Activated B cell treated with CpG ODN at 0.5 μM for 24 hours (primary cell): ENCODE measurements around the gene SSBP2. TPM values are rescaled to one million over a fixed set of nuclear protein-coding genes. Genes with fewer than 3 reads are reported as not detected.

Source experiments
- ATAC-seq: fragments of 200-7000 bp; cut with Tn5 transposase; one replicate; pipeline ENCODE4 v1.10.0; 2021; ENCODE audit warnings: low read depth, mild to moderate bottlenecking, moderate library complexity
- CTCF ChIA-PET: fragments of 350-600 bp; sonication (Branson Sonifier 250); formaldehyde crosslinking; loops from one replicate; lab custom pipeline; 2021; ENCODE audit warnings: antibody characterized with exemption; lab: Charles Lee
- POLR2A ChIA-PET: fragments of 350-600 bp; sonication (Branson Sonifier 250); formaldehyde crosslinking; loops from one replicate; lab custom pipeline; 2021; ENCODE audit warnings: antibody characterized with exemption; lab: Charles Lee
- DNase-seq: peaks from one replicate; pipeline ENCODE4 v3.0.0; 2022
- H3K27ac Mint-ChIP-seq: one replicate; pipeline ENCODE4 v1.8.0; 2020; ENCODE audit warnings: mixed read lengths
- H3K27me3 Mint-ChIP-seq: one replicate; pipeline ENCODE4 v1.8.0; 2021; ENCODE audit warnings: mixed read lengths
- H3K36me3 Mint-ChIP-seq: one replicate; pipeline ENCODE4 v1.8.0; 2021; ENCODE audit warnings: low read depth, mixed read lengths
- H3K4me1 Mint-ChIP-seq: one replicate; pipeline ENCODE4 v1.8.0; 2021; ENCODE audit warnings: mixed read lengths
- H3K4me3 Mint-ChIP-seq: one replicate; pipeline ENCODE4 v1.8.0; 2020; ENCODE audit warnings: mild to moderate bottlenecking, mixed read lengths
- H3K9me3 Mint-ChIP-seq: one replicate; pipeline ENCODE4 v1.8.0; 2020; ENCODE audit warnings: mixed read lengths
- CTCF ChIP-seq: fragments of 200-600 bp; IDR thresholded peaks from one replicate; pipeline ENCODE4 v1.8.0; 2022; ENCODE audit warnings: antibody characterized with exemption, mild to moderate bottlenecking
- intact Hi-C: fragments of 100-400 bp; cut with micrococcal nuclease; formaldehyde crosslinking; loops from one replicate; pipeline ENCODE4 v1.15.1; 2024
- total RNA-seq: library from RNA; stranded (reverse); gene quantifications from 2 replicates; pipeline ENCODE4 v1.2.3, GENCODE V29; 2022

SSBP2 gene
- total RNA-seq, 1 donor from 2014 or later, result 26.2 TPM

GRCh38 chr5:81424728-81425127, 326.2 kb downstream of the SSBP2 start:
- no peak for TF ChIP-seq CTCF
- intact Hi-C loops, result loop anchor here (1.0 to 5.0 kb wide), 7 partner anchors 83 to 835 kb away; no protein-coding TSS in a partner anchor
- no peak for ATAC-seq
- Mint-ChIP-seq H3K9me3 (no peaks in the 10 kb centered on the region), H3K4me3 (no peak overlapping the region), H3K27ac (no peak overlapping the region), H3K27me3 (no peaks in the 10 kb centered on the region), H3K36me3 (peaks cover 34% of the 10 kb centered on the region), H3K4me1 (peaks cover 2% of the 10 kb centered on the region)
- CTCF ChIA-PET, result interaction anchor here (0.7 to 3.0 kb wide), 9 partner anchors 17 to 835 kb away, joined by 3 to 41 read pairs (median 4); no protein-coding TSS in a partner anchor
- no peak for DNase-seq
- POLR2A ChIA-PET, result no interaction called here

GRCh38 chr5:81422671-81423070, 328.2 kb downstream of the SSBP2 start:
- no peak for TF ChIP-seq CTCF
- intact Hi-C loops, result no loop called here
- no peaks in the 10 kb centered on the region for H3K27me3 Mint-ChIP-seq
- peaks cover 42% of the 10 kb centered on the region for H3K36me3 Mint-ChIP-seq
- DNase-seq (no peak), ATAC-seq (no peak)
- H3K9me3 Mint-ChIP-seq, result no peaks in the 10 kb centered on the region
- peaks cover 2% of the 10 kb centered on the region for H3K4me1 Mint-ChIP-seq
- CTCF ChIA-PET, result no interaction called here
- no peak overlapping the region for H3K4me3 Mint-ChIP-seq
- H3K27ac Mint-ChIP-seq, result no peak overlapping the region
- POLR2A ChIA-PET, result no interaction called here

GRCh38 chr5:81420039-81420667, 330.7 kb downstream of the SSBP2 start:
- POLR2A ChIA-PET, result no interaction called here
- no peak overlapping the region for H3K27ac Mint-ChIP-seq
- H3K27me3 Mint-ChIP-seq, result no peaks in the 10 kb centered on the region
- no peaks in the 10 kb centered on the region for H3K9me3 Mint-ChIP-seq
- no peak for TF ChIP-seq CTCF
- DNase-seq (no peak), ATAC-seq (no peak)
- CTCF ChIA-PET, result no interaction called here
- no peaks in the 10 kb centered on the region for H3K4me1 Mint-ChIP-seq
- peaks cover 43% of the 10 kb centered on the region for H3K36me3 Mint-ChIP-seq
- H3K4me3 Mint-ChIP-seq, result no peak overlapping the region
- intact Hi-C loops, result no loop called here

- no peaks in the 10 kb centered on the region for H3K4me1 Mint-ChIP-seq
- H3K36me3 Mint-ChIP-seq, result peaks cover 54% of the 10 kb centered on the region
- ATAC-seq, result no peak
- no peaks in the 10 kb centered on the region for H3K27me3 Mint-ChIP-seq
- ChIA-PET POLR2A (no interaction called here), CTCF (no interaction called here)
- no peak overlapping the region for H3K27ac Mint-ChIP-seq
- no peak for TF ChIP-seq CTCF
- H3K4me3 Mint-ChIP-seq, result no peak overlapping the region
- H3K9me3 Mint-ChIP-seq, result no peaks in the 10 kb centered on the region
- DNase-seq, result no peak
- intact Hi-C loops, result no loop called here
Observed at GRCh38 chr5:81418606-81419005, 332.3 kb downstream of the SSBP2 start.

- intact Hi-C loops, result no loop called here
- DNase-seq, result no peak
- CTCF ChIA-PET, result no interaction called here
Observed at GRCh38 chr5:81417052-81417451, 333.8 kb downstream of the SSBP2 start.

More at GRCh38 chr5:81417052-81417451, 333.8 kb downstream of the SSBP2 start:
- H3K4me3 Mint-ChIP-seq, result no peak overlapping the region
- ATAC-seq, result no peak
- no peaks in the 10 kb centered on the region for H3K4me1 Mint-ChIP-seq
- no peak for TF ChIP-seq CTCF
- H3K27me3 Mint-ChIP-seq, result no peaks in the 10 kb centered on the region
- POLR2A ChIA-PET, result no interaction called here
- H3K27ac Mint-ChIP-seq, result no peak overlapping the region
- H3K36me3 Mint-ChIP-seq, result peaks cover 50% of the 10 kb centered on the region
- H3K9me3 Mint-ChIP-seq, result no peaks in the 10 kb centered on the region
